NCI-H1694 treated with DMSO at 0.1 percent for 48 hours (cell line): ENCODE data around the gene CRYGN.

ENCODE experiments used
- DNase-seq: peaks from one replicate; lab custom pipeline; 2025; lab: John Stamatoyannopoulos, UW

The CRYGN gene

DNA sequence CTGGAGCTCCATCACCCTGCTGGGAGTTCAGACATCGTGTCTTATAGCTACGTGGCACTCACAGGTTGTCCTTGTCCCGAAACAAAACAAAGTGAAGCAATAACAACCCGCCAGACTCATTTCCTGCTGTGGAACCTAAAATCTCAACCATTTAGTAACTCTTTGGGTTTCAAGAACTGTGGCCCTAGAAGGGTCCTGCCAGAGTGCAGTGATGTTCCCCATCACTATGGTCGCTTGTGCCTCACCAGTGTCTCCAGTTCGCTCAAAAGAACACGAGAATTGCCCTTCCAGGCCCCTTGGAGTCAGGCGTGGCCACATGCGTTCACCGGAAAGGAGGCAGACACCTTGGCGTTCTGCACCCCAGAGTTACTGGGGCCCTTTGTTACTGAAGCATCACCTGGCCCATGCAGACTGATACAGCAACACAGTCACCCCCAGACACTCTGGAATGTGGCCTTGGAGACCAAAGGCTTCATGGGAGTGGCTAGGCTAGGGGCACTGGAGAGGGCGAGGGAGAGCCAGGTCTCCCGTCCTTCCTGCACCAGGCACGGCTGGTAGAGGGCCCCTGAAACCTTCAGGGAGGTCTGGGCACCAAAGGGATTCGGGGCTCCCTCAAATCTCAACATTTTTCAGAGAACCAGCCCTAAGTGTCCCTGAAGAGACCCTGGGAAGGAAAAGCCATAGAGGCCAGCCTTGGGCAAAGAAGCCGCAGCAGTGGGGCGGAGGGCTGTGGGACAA, 908 bp downstream of the CRYGN start:
- no peak for DNase-seq

DNA sequence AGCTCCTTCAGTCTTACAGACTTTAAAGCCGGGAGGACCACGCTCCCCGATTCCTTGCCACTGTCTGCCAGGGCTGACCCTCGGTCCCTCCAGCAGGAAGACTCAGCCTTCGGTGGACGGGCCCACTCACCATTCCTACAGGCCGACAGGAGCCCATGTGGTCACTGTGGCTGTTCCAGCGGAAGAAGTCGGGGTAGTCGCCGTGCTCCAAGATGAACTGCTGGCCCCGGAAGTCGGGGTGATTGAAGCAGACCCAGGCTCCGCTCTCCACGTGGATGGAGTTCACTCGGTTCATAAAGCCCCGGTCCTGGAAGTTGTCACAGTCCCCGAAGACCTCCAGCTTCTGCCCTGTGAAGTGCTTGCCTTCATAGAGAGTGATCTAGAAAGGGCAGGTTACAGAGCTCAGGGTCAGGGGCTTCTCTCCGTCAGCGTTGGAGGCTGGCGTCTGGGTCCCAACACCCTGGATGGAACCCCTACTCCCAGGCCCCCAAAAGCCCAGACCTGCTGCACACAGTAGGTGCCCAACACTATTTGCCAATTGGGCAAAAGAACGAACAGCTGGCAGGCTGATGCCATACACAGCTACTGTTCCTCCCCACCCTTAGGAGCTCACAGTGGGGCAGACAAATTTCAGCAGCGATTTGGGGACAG, 1.9 kb downstream of the CRYGN start:
- DNase-seq: no peak

DNA sequence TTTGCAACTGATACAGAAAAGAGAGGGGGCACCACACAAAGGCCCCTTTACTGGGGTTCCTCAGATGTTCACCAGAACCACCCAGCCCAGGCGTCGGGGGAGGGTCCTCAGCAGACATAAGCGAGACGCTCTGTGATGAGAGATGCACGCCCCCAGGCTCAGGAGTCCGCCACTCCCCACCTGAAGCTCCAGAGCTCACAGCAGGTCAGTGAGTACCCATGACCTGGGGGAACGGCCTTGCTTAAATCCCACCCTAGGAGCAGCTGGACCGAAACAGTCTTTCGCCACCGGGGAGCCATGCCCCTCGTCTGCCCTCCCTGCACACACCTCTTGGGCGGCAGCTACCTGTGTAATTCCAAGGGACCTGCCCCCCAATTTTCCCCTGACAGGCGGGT, 2.8 kb downstream of the CRYGN start:
- no peak for DNase-seq

DNA sequence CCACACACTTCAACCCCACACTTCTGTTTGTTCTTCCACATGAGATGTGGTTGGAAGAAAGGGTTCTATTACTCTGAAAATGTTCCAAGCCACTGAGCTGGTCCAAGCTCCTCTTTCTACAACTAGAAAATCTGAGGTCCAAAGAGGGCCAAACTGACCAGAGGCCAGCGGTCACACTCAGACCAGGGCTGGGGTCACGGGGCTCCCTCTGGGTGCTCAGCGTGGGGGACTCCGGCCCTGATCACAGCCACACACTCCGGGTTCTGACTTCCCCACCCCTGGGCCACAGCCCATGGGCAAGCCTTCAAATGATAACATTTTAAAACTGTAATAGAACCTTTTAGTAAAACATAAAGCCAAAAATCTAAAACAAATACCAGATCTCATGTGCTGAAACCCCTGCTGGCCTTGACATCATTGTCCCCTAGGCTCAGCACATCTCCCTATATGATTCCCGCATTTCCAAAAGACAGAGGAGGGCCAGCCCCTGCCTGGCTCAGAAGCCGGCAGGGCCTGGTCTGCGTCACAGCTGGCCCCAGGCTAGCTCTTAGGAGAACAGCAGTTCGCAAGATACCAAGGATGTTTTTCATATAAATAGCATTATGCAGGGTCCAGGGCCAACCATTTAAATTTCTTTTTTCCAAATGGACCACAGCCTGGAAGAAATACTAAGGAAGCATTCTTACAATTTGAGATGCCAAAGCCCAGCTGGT, 3.3 kb downstream of the CRYGN start:
- DNase-seq: no peak

DNA sequence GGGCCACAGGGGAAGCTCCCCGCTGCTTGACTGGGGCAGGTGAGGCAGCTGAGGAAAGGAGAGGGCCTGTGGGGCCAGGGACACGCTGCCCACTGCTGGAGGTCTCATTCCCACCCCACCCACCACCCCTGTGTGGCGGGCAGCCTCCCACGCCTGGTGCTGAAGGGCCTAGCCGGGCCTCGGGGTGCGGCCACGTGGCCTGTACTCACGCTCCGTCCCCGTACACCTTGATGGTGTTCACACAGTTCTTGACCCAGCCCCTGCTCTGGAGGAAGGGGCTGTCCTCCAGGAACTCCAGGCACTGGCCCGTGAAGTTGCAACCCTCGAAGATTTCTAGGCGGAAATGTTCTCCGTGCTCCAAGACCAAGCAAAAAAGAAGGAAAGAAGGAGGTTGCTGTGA, 4.0 kb downstream of the CRYGN start:
- no peak for DNase-seq

DNA sequence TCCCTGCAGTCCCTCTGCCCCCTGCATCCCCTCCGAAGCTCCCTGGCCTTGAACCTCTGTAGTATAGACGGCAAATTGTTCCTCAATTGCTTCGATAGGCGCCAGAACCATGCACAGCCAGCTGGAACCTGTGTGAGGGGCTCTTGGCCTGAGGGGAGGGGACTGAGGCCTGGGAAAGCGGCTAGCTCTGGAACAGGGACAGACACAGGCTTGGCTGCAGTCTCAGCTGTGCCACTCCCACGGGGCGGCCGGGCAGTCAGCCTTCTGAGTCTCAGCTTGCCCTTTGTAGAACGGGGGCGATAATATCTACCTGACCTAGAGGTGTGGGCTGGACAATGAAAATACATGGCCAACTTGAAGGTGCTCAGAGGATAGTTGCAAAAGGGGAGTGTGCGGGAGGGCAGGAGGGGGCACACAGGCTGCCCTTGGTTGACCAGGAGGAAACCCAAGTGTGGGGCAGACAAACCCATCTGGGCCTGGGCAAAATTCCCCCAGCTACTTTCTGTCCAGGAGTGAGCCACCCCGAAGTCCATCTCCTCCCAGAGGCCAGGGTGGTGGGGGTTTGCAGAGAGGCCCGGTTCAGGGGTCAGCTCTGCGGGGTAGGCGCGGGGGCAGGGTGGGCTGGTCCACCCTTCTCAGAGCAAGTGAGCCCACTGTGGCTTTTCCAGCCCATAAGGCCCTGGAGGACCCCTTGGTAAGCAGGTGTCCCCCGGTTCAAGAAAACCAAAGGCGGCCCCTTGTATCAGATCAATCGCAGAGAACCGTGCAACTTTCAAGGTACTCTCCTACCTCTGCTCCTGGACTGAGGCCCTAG, 4.6 kb downstream of the CRYGN start:
- no peak for DNase-seq

DNA sequence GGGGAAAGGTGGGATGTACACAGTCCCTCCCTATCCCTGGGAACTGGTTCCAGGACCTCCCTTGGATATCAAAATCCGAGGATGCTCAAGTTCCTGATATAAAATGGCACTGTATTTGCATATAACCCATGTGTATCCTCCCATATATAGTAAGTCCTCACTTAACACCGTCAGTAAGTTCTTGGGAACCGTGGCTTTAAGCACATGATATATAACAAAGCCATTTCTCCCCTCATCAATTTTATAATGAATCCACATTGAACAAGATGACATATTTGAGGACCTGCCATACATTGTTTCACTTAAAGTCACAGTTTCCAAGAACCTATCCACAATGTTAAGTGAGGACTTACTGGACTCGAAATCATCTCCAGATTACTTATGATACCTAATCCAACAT, 5.4 kb downstream of the CRYGN start:
- DNase-seq: no peak

DNA sequence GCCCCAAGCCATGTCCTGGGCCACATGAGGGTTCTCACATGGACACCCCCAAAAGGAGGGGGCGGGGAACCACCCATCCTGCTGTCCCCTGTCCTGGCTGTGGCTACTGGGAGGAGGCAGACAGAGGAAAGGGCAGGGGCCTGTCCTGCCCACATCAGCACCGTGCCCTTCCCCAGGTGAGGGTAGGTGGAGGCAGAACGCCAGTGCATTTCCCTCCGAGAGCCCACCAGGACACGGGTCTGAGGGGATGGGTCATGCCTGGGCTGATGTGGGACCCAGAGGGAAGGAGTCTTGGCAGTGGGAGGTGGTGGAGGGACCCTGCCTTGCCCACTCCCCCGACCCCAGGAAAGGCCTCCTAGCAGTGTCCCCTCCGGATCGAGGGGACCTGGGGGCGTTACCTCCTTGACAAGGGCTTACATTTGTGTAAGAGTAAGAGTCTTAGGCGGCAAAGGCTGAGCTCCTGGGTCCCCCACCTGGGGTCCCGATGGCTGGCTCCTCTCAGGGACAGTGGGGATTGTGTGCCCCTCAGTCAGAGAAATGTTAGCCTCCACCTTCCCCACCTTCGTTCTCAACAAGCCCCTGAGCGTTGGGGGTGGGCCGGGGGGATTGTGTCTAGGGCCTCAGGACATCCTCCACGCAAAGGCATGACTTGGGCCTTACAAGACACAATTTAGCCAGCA, 6.1 kb downstream of the CRYGN start:
- DNase-seq: no peak

DNA sequence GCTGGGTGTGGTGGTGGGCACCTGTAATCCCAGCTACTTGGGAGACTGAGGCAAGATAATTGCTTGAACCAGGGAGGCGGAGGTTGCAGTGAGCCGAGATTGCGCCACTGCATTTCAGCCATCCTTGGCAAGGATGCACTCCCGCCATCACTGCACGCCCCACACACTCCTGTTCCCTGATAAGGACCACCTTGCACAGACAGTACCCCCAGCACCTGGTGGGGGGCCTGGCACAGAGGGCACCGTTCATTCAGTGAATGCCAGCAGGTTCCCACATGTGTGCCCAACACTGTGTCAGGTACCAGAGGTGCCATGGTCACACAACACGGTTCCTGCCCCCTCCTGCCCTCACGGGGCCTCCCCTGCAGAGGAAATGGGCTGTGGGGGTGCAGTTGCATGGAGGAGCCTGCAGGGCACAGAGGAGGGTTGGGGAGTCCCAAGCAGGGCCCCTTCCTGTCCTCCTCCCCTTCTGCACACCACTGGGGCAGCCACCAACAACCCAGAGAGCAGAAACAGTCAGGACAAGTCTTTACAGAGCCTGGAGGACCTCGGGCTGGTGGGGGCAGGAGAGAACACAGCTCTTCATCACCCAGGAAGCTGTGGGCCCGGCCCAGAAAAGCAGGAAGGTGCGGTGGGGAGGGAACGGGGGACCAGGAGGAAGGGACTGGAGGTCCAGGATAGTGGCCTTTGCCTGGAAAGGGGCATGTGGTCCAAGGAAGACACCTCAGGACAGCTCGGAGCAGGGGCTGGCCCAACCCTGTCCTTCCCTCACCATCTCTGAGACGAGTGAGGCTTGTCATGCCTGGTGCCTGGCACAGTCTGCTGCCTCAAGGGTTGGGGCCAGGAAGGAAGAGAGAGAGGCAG, 7.1 kb downstream of the CRYGN start:
- DNase-seq: no peak

DNA sequence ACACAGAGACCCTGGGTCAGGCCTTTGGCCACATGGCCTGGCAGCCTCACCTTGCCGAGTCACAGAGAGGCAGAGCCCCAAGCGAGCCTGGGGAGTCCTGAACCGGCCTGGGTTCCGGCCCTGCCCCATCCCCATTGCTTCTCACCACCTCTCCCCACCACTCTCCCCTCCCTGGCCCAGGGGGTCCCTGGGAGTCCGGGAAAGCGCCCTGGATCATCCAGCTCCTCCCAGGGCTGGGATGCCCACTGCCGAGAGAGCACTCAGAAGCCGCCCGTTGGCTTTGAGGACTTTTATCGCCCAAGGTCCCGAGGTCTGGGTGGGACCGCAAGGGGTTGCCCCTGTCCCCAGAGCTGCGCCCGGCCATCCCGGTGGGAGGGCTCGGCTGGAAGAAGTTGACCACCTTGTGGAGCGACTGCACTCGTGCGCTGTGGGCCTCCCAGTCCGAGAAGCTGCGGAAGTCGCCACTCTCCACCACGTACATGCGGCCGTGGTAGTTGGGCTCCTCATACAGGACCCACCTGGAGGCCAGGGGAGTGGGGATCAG, 8.1 kb downstream of the CRYGN start:
- DNase-seq: no peak

DNA sequence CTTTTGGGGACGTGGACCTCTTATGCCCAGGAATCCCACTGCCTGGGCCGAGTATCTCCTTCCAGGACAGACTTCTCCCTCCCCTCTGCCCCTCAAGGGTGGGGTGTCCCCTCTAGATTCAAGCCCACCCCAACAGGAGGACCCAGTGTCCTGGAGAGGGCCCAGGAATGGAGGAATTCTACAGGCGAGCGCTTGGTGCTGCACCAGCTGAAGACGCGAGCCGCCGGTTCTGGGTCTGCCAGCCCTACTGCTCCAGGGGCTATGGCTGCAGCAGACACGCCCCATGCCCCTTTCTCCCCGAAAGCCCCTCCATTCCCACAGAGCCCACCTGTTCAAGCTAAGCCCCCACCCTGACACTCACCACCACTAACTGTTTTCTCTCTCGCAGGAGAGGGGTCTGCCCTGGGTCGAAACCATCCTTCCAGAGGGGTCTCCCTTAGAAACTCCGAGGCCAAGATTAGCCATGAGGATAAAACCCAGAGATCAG, 8.6 kb downstream of the CRYGN start:
- no peak for DNase-seq

DNA sequence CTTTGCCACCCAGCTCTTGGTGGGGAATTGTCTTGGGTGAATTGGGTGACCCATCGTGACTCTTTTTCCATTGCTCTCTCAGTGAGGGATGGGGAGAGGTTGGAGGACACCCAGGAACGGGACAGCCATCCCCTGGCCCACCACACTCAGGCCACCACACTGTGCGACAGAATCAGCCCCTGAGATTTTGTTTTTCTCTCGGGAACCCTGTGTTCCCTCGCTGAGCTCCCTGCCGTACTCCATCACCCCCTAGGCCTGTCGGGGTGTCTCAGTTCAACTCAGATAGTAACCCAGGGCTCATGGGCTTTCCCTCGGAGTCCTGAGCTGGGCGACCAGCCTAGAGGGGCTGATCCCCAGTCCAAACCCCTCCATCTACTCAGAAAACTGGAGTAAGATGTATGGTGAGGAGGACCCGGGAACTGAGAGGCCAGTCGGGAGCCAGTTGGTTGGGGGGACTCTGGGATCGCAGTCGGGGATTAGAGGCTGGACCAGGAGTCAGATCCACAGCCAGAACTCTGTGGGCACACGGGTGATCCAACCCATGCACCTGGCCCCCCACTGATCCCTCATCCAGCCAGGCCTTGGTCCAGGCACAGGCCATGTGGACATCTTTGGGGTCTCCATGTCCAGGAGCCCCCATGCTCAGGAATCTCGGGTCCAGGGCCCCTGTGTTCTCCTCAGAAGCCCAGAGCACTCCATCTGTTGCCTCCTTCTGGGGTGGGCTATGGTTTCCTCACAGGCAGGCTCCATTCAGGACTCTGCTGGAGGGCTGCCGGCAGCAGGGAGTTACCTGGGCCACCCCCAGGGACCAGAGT, 9.3 kb downstream of the CRYGN start:
- no peak for DNase-seq

DNA sequence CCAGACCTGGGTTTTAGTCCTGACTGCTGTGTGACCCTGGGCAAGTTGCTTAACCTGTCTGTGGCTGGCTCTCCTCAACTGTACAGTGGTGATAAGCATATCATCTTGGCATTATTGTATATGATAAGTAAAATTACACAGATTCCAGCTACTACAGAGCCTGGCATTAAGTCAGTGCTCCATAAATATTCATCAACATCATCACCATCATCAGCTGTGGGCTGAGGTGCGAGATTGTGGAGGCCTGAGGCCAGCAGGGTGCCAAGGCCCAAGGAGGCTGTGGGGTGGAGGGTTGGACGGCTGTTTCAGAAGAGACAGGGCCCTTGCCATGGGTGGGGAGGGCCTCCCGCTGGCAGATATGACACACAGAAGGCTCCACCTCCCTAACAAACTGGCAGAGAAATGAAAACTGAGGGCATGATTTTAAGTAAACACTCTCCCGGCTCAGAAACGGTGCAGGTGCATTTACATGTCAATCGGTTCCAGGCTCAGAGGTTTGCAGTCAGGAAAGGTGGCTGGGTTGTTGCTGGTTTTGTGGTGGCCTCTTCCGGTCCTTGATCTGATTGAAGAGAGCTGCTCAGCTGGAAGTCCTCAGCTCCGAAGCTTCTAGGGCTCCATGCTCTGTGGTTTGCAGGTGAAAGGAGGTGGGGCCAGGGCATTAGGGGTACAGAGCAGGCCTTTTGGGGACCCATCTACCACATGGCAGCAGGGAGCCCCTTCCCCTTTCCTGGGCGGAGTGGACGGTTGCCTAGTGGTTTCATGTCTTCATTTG, 10.2 kb downstream of the CRYGN start:
- no peak for DNase-seq

DNA sequence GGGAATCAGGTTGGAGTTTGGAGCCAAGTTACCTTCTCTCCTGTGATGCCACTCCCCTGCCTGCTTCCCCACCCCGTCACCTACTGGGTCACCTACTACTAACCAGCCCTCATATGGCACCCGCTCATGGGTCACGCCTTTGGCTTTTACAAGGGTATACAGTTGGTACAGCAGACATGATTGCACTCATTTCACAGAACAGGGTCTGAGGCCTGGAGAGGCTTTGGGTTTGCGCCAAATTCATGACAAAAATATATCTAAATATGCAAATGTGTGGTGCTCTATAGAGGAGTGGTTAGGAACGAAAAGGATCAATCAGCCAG, 10.7 kb downstream of the CRYGN start:
- no peak for DNase-seq

DNA sequence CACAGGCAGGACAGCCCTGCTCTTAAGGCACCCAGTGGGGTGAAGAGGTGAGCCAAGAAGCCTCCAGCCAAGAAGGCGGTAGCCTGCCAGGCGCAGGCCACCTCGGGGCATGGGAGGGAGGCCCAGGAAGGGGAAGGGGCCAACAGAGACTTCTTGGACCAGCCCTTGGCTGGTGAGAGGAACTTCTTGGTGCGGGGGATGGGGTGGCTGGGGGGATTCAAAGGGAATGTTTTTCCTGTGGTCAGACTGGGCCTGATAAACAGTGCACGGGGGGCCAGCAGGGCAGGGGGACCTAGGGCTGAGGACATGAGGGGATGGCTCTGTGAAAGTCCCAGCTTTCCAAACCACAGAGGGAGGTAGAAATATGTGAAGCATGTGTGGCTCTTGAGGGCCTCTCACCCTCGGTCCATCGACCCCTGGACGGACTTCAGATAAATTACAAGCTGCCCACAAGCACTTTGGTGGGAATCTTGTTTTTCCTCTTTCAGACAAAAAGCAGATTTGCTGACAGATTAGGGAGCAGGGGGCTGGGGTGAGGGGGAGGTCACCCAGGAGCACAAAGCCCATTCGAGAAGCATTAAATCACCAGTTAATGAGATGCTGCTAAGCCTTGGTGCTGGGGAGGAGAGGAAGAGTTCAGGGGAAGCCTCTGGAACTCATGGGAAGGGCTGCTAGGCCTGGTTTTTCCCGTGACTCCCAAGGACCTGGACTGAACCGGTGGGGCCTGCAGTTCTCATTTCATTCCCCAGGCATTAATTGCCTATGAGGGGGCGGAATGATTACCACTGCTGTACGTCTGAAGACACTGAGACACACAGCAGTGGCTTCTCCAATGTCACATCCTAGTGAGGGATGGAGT, 11.3 kb downstream of the CRYGN start:
- DNase-seq: no peak

DNA sequence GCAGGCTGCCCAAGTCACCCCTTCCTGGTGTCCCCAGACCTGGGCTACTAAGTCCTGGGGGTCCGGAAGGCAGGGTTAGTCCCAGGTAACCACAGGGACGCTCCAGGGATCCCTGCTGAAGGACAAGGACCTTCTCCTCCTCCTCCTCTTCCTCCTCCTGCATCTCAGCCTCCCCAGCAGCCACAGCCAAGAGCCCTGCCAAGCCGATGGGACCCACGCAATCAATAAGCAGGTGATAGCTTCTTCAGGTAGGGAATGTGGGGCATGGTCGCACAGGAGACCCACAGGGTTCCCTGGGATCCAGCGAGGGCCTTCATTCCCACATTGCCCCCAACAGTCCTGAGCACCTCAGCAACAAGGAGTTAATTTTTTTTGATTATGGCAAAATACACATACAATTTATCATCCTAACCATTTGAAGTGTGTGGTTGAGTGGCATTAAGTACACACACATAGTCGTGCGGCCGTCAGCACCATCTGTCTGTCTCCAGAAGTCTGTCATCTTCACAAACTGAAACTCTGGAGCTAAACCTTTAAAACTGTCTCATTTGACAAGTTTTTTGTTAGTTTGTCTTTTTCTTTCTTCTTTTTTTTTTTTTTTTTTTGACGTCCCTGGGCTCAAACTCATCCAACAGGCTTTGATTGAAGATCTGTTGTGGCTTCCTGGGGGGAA, 12.1 kb downstream of the CRYGN start:
- DNase-seq: peak; percentile 48
